H9 (cell line): ENCODE results near the gene OR10H1. TPM values are rescaled to one million over a fixed set of nuclear protein-coding genes. Genes with fewer than 3 reads are reported as not detected.
A peak's percentile ranks its signal among the peaks of the same experiment; 100 is the strongest.

Experiments
- DNase-seq: peaks from one replicate; pipeline ENCODE4 v3.0.0-alpha.2; 2017
- H2AFZ ChIP-seq: one replicate; pipeline ENCODE4 v1.6.1; 2013; ENCODE audit warnings: mild to moderate bottlenecking, low read length, control low read depth, moderate library complexity
- H2AK5ac ChIP-seq: 2 replicates; pipeline ENCODE4 v1.6.1; 2013; ENCODE audit warnings: low read length, control low read depth, mixed read lengths; ENCODE audit not compliant: insufficient read length
- H2BK120ac ChIP-seq: one replicate; pipeline ENCODE4 v1.6.1; 2013; ENCODE audit warnings: low read depth, mild to moderate bottlenecking, low read length, control low read depth, inconsistent platforms; ENCODE audit not compliant: poor library complexity, severe bottlenecking
- H2BK12ac ChIP-seq: 2 replicates; pipeline ENCODE4 v1.6.1; 2013; ENCODE audit warnings: low read length, control low read depth, mixed read lengths, low read depth; ENCODE audit not compliant: insufficient read length
- H2BK15ac ChIP-seq: 2 replicates; pipeline ENCODE4 v1.6.1; 2013; ENCODE audit warnings: low read depth, low read length, control low read depth
- H2BK20ac ChIP-seq: one replicate; pipeline ENCODE4 v1.6.1; 2013; ENCODE audit warnings: low read depth, mild to moderate bottlenecking, low read length, control low read depth, inconsistent platforms; ENCODE audit not compliant: poor library complexity, severe bottlenecking
- H2BK5ac ChIP-seq: 2 replicates; pipeline ENCODE4 v1.6.1; 2013; ENCODE audit warnings: low read length, control low read depth, mixed read lengths; ENCODE audit not compliant: insufficient read length
- H3K14ac ChIP-seq: 2 replicates; pipeline ENCODE4 v1.6.1; 2013; ENCODE audit warnings: low read length, control low read depth; ENCODE audit not compliant: insufficient read depth
- H3K18ac ChIP-seq: 2 replicates; pipeline ENCODE4 v1.6.1; 2013; ENCODE audit warnings: low read depth, mild to moderate bottlenecking, mixed read lengths, low read length, control low read depth; ENCODE audit not compliant: insufficient read length
- H3K23ac ChIP-seq: 2 replicates; pipeline ENCODE4 v1.6.1; 2013; ENCODE audit warnings: low read length, control low read depth, mixed read lengths, low read depth; ENCODE audit not compliant: insufficient read length
- H3K23me2 ChIP-seq: 2 replicates; pipeline ENCODE4 v1.6.1; 2013; ENCODE audit warnings: low read depth, mild to moderate bottlenecking, mixed read lengths, low read length, control low read depth; ENCODE audit not compliant: insufficient read length, poor library complexity, severe bottlenecking
- H3K27ac ChIP-seq: 2 replicates; pipeline ENCODE4 v1.5.1; 2013; ENCODE audit warnings: low read length, control low read depth, mixed read lengths, low read depth; ENCODE audit not compliant: insufficient read length
- H3K27me3 ChIP-seq: 2 replicates; pipeline ENCODE4 v1.6.1; 2013; ENCODE audit warnings: low read length, control low read depth, inconsistent platforms; ENCODE audit not compliant: insufficient read depth
- H3K4ac ChIP-seq: 2 replicates; pipeline ENCODE4 v1.6.1; 2013; ENCODE audit warnings: low read depth, mild to moderate bottlenecking, control low read depth, inconsistent platforms, low read length, moderate library complexity
- H3K4me1 ChIP-seq: 2 replicates; pipeline ENCODE4 v1.6.1; 2013; ENCODE audit warnings: low read length, control low read depth, inconsistent platforms; ENCODE audit not compliant: insufficient read depth
- H3K4me2 ChIP-seq: 2 replicates; pipeline ENCODE4 v1.6.1; 2013; ENCODE audit warnings: low read length, control low read depth, mixed read lengths; ENCODE audit not compliant: insufficient read length, insufficient read depth
- H3K56ac ChIP-seq: 2 replicates; pipeline ENCODE4 v1.6.1; 2013; ENCODE audit warnings: low read depth, mild to moderate bottlenecking, mixed read lengths, low read length, control low read depth; ENCODE audit not compliant: insufficient read length
- H3K79me1 ChIP-seq: 2 replicates; pipeline ENCODE4 v1.6.1; 2013; ENCODE audit warnings: low read depth, mild to moderate bottlenecking, moderate library complexity, low read length, control low read depth, inconsistent platforms; ENCODE audit not compliant: insufficient read depth, poor library complexity, severe bottlenecking
- H3K79me2 ChIP-seq: 2 replicates; pipeline ENCODE4 v1.6.1; 2013; ENCODE audit warnings: low read length, control low read depth, inconsistent platforms; ENCODE audit not compliant: insufficient read depth
- H3K9ac ChIP-seq: 2 replicates; pipeline ENCODE4 v1.6.1; 2013; ENCODE audit warnings: low read length, control low read depth, mixed read lengths; ENCODE audit not compliant: insufficient read length; ENCODE audit errors: extremely low read depth
- H3K9me3 ChIP-seq: one replicate; pipeline ENCODE4 v1.6.1; 2013; ENCODE audit warnings: low read depth, low read length, inconsistent platforms; ENCODE audit not compliant: control insufficient read depth
- H3T11ph ChIP-seq: one replicate; pipeline ENCODE4 v1.6.1; 2013; ENCODE audit warnings: mild to moderate bottlenecking, low read length, control low read depth, inconsistent platforms
- H4K20me1 ChIP-seq: one replicate; pipeline ENCODE4 v1.6.1; 2013; ENCODE audit not compliant: control insufficient read depth, insufficient read length, insufficient read depth
- H4K5ac ChIP-seq: 2 replicates; pipeline ENCODE4 v1.6.1; 2013; ENCODE audit warnings: low read depth, mild to moderate bottlenecking, mixed read lengths, low read length, control low read depth; ENCODE audit not compliant: insufficient read length
- H4K8ac ChIP-seq: replicated peaks from 2 replicates; pipeline ENCODE4 v1.6.1; 2013; ENCODE audit warnings: low read length, control low read depth, mixed read lengths, low read depth; ENCODE audit not compliant: insufficient read length
- H4K91ac ChIP-seq: 2 replicates; pipeline ENCODE4 v1.6.1; 2013; ENCODE audit warnings: low read depth, mild to moderate bottlenecking, moderate library complexity, mixed read lengths, low read length, control low read depth; ENCODE audit not compliant: insufficient read length
- H3K27ac Mint-ChIP-seq, 3 experiments: 2 replicates in 2 of 3; 3 replicates in 1 of 3; pipeline ENCODE4 v1.8.0; 2020 to 2021; ENCODE audit warnings: mixed read lengths in 3 of 3, mild to moderate bottlenecking in 1 of 3, moderate library complexity in 1 of 3
- H3K27me3 Mint-ChIP-seq: 2 replicates; pipeline ENCODE4 v1.8.0; 2021; ENCODE audit warnings: low read depth, mild to moderate bottlenecking, moderate library complexity, mixed read lengths
- H3K36me3 Mint-ChIP-seq, 3 experiments: 2 replicates in 2 of 3; 3 replicates in 1 of 3; pipeline ENCODE4 v1.8.0; 2020 to 2021; ENCODE audit warnings: low read depth in 3 of 3, mixed read lengths in 3 of 3; ENCODE audit not compliant: insufficient read depth in 1 of 3
- H3K4me1 Mint-ChIP-seq, 2 experiments: 2 replicates each; pipeline ENCODE4 v1.8.0; 2020; ENCODE audit warnings: mixed read lengths in 2 of 2
- H3K4me3 Mint-ChIP-seq, 2 experiments: 2 replicates in 1 of 2; 3 replicates in 1 of 2; pipeline ENCODE4 v1.8.0; 2020 to 2021; ENCODE audit warnings: mild to moderate bottlenecking in 2 of 2, mixed read lengths in 2 of 2, moderate library complexity in 1 of 2
- H3K9me3 Mint-ChIP-seq, 2 experiments: 2 replicates in 1 of 2; 3 replicates in 1 of 2; pipeline ENCODE4 v1.8.0; 2020; ENCODE audit warnings: mild to moderate bottlenecking in 2 of 2, mixed read lengths in 2 of 2, moderate library complexity in 1 of 2
- CTCF ChIP-seq: fragments of 200-600 bp; sonication (generic); conservative IDR thresholded peaks from 3 replicates; pipeline ENCODE4 v1.8.0; 2021; ENCODE audit warnings: antibody characterized with exemption, mild to moderate bottlenecking
- WGBS: extraction: QIAGEN DNeasy Blood & Tissue Kit; methylation state at CpG from one replicate; pipeline ENCODE4 v1.1.7; 2013; ENCODE audit warnings: missing lambda C conversion rate, low lambda C conversion rate, mixed read lengths; ENCODE audit not compliant: insufficient read length; ENCODE audit errors: extremely low coverage; 5-methylcytosine and 5-hydroxymethylcytosine counted together
- total RNA-seq: library from RNA; stranded (reverse); gene quantifications from 2 replicates; pipeline ENCODE4 v1.2.1, GENCODE V29; 2021

The OR10H1 gene
- total RNA-seq, 1 experiment from 2014 or later, result not detected

GRCh38 chr19:15812060-15812722, 3.3 kb downstream of the OR10H1 start:
- Histone ChIP-seq H2BK120ac (no peak overlapping the region), H3K23me2 (no peaks in the 10 kb centered on the region), H2BK12ac (no peak overlapping the region), H3K23ac (no peak overlapping the region), H3K79me1 (no peaks in the 10 kb centered on the region), H3K4me2 (no peak overlapping the region), H2AK5ac (no peak overlapping the region), H3K4ac (no peak overlapping the region), H4K5ac (no peak overlapping the region), H3K9ac (no peak overlapping the region), H3K18ac (no peak overlapping the region), H3K27ac (no peak overlapping the region), H2BK15ac (no peak overlapping the region), H3K4me1 (no peaks in the 10 kb centered on the region), H2BK5ac (no peak overlapping the region), H3K27me3 (no peaks in the 10 kb centered on the region), H3K56ac (peak overlapping the region; percentile 82), H3K14ac (no peak overlapping the region), H4K91ac (no peak overlapping the region), H3K79me2 (no peaks in the 10 kb centered on the region), H3T11ph (no peak overlapping the region), H4K20me1 (no peaks in the 10 kb centered on the region), H3K9me3 (peaks cover 98% of the 10 kb centered on the region), H4K8ac (no peak overlapping the region), H2BK20ac (no peak overlapping the region), H2AFZ (no peak overlapping the region)
- no peak for DNase-seq
- no peak overlapping the region for H3K27ac Mint-ChIP-seq
- peaks cover 7 to 19% (median 18%) of the 10 kb centered on the region in 3 experiments; a peak in 6 of 7 replicates for H3K36me3 Mint-ChIP-seq
- H3K27me3 Mint-ChIP-seq, result peaks cover 5% of the 10 kb centered on the region; the same call in 1 of the 2 replicates
- TF ChIP-seq CTCF, result no peak
- no peak overlapping the region for H3K4me3 Mint-ChIP-seq
- H3K4me1 Mint-ChIP-seq, result no peaks in the 10 kb centered on the region
- WGBS, result 100% methylated on average over 1 of the region's 6 CpGs
- H3K9me3 Mint-ChIP-seq, result peaks cover 85 to 96% of the 10 kb centered on the region in 2 experiments
